GM18519 (cell line): ENCODE results near the gene HOPX.
"Not testable (repeated sequence)": the region's sequence is repeated elsewhere in the genome, so short reads cannot be mapped to it uniquely, and the experiment has no call there.

Source experiments
- ATAC-seq: cut with Tn5 transposase; IDR thresholded peaks from one replicate; pipeline ENCODE4 v1.9.1; 2021; ENCODE audit warnings: mild to moderate bottlenecking, moderate library complexity; ENCODE audit not compliant: unreplicated experiment, low FRiP score

HOPX gene

GRCh38 chr4:56630876-56631666, 50.0 kb downstream of the HOPX start:
- ATAC-seq, result no peak

- no peak for ATAC-seq
Observed at GRCh38 chr4:56628592-56628991, 52.5 kb downstream of the HOPX start.

DNA sequence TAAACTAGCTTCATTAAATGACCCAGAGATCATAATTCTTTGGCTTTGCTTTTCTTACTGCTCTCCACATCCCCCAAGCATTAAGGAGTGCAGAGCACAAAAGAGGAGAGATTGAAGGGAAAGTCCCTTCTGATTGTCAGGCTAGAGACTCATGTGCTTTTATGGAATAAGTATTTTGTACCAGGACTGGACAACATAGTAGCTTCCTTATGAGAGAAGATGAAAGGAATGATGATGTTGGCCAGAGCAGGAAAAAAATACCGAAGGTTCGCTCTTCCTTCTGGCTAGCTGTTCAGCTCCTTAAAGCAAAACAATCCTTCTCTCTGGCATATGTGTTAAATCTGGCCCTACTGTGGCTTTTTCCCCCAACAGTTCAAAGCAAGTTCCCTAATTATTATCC, 53.1 kb downstream of the HOPX start:
- ATAC-seq, result no peak

DNA sequence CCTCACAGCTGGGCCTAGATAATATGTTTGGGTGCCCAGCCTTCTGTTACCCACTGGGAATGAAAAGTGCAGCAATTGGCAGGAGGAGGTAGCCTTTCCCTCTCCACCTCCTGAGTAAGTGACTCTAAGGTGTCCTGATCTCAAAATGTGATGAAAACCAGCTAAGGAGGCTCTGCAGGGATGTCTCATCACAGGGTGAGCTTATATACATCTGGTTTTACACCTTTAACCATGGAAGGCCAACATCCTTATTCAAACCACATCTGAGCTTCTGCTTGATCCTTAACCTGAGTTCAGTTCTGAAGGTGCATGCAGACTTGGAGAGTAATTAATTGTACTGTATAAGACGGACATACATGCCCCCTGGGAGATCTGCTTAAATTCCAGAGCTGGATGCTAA, 53.7 kb downstream of the HOPX start:
- ATAC-seq, result no peak

DNA sequence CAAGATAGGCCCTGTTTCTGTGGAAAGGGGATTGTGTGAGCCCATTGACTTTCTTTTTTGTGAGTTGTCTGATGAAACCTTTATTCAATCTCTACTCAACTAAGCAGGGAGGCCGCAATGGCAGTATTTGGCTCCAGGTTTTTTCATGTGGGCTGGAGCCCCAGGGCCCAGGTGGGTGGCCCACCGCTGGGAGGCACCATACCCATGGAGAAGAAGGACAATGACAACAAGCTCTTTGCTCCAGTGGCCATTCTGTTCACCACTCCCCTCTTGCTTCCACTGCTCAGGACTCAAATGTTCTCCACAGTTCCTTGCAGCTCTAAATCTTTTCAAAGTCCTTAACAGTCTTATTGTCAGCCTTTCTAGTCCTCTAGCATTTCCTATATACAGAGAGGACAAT, 54.1 kb downstream of the HOPX start:
- no peak for ATAC-seq

- no peak for ATAC-seq
Observed at GRCh38 chr4:56626420-56626819, 54.7 kb downstream of the HOPX start.

DNA sequence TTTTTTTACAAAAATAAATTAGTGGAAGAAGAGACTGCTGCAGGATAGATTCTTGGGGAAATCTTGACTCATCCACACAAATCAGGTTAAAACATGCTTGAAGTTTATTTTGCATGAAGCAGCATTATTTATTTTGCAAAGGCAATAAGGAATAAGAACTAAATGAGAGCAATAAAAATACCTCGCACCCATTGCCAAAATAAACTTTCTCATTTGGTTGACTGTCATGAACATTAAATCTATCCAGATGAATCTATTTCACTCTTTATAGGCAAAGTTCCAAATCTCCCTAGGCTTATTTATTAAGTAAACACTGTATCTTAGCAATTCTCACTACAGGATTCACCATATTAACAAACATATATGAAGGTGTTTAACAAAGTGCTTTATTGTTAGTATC, 58.9 kb downstream of the HOPX start:
- ATAC-seq, result no peak

- no peak for ATAC-seq
Observed at GRCh38 chr4:56619816-56620215, 61.3 kb downstream of the HOPX start.

DNA sequence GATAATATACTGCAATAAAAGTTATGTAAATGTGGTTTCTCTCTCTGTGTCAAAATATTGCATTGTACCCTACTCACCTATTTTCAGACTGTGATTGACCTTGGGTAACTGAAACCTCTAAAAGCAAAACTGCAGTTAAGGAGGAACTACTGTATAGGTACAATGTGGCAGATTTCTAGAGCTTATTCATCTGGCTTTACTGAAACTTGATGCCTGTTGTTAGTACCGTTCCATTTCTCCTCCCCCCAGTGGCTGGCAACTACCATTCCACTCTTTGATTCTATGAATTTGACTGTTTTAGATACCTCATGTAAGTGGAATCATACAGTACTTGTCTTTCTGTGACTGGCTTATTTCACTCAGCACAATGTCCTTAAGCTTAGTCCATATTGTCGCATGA, 61.9 kb downstream of the HOPX start:
- ATAC-seq, result peak; percentile 86

GRCh38 chr4:56618734-56619133, 62.4 kb downstream of the HOPX start:
- ATAC-seq, result no peak

DNA sequence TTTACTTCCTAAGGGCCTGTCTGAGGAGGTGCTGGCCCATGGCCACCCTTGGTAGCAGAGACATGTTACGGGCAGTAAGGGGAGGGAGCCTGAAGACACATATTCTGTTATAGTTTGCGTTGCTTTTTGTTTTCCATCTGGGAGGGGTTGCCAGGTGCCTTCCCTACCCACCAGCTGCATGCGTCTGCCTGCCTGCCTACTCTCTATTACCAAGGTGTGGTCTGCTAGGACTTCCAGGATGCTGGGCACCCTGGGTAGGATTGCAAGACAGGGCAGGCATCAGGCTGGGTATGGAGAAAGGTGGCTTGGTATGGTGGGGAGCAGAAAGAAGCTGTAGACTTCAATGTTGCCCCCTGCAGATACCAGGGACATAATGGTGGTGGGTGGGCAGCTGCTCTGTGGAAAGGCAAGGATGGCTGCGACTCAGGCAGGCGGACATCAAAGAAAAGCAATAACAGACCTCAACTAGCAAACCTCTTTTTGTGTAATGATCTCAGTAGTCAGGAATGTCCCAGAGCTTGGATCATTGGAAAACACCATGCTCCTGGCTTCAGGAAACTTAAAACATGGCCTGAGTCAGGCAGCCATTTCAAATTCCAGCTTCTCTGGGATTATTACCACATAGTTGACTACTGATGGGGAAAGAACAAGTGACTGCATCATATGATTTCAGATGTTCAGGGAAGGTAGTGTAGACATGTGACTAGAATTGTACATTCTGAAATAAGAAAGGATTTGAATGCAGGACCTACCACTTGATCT, 67.8 kb downstream of the HOPX start:
- ATAC-seq, result no peak

- ATAC-seq, result no peak
Observed at GRCh38 chr4:56612282-56612681, 68.8 kb downstream of the HOPX start.

- ATAC-seq, result no peak
Observed at GRCh38 chr4:56611501-56611900, 69.6 kb downstream of the HOPX start.

DNA sequence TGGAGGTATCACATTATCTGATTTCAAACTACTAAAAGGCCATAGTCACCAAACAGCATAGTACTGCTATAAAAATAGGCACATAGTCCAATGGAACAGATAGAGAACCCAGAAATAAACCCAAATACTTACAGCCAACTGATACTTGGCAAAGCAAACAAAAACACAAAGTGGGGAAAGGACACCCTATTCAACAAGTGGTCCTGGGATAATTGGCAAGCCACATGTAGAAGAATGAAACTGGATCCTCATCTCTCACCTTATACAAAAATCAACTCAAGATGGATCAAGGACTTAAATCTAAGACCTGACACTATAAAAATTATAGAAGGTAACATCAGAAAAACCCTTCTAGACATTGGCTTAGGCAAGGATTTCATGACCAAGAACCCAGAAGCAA, 70.9 kb downstream of the HOPX start:
- ATAC-seq, result not testable (repeated sequence)

DNA sequence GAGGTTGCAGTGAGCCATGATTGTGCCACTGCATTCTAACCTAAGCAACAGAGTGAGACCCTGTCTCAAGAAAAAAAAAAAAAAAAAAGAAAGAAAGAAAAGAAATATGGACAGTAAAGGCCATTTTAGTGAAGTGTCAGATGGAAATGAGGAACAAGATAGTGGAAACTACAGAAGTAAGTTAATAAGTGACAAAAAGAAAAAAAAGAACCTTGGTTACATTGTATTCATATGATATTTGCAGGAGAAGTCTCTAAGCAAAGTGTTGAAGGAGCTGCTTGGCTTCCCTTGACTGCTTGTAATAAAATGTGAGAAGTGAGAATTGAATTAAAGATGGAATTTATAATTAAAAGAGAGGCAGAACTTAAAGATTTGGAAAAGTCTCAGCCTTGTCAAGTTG, 73.2 kb downstream of the HOPX start:
- no peak for ATAC-seq

DNA sequence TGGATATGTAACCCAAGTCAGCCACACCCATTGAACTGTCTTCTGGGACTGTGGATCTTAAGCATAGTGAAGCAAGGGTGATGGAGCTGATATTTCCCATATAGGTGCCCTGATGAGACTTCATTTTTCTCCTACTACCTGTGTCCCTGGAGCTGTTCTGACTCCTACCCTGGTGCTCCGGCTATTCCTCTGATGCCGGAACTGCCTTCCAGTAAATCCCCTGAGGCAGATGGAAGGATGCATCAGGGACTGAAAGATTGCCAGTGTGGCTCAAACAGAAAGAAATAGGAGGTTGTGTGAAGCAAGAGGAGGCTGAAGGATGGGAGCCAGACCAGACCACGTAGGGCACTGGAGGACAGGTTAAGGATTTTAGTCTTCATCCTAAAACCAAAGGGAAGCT, 74.7 kb downstream of the HOPX start:
- ATAC-seq, result no peak

DNA sequence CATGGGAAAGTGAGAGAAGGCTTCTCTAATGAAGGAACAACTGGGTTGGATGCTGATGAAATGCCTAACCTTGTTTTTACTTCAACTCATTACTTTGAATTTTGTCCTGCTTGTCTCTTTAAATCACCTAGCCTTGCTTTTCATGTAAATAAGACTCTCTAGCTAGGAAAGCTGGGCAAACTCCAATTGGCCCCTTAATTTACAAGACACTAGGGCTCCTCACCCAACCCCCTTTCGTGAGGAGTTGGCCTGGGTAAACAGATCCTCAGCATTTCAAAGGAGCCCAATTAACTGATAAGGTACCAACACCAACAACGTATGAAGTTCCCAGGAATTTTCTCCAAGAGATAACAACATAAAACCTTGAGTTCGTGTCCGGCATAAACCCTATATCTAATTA, 75.6 kb downstream of the HOPX start:
- not testable (repeated sequence) for ATAC-seq

- no peak for ATAC-seq
Observed at GRCh38 chr4:56603297-56603696, 77.8 kb downstream of the HOPX start.
